Stimulated activated naive CD8-positive, alpha-beta T cell treated with anti-CD3 and anti-CD28 coated beads, Interleukin-15, Interleukin-2, amounts not matched to agents 100 ng/mL and 50 ng/mL, for 24 hours (primary cell): Measurements from ENCODE around the gene AHRR.
A peak's percentile ranks its signal among the peaks of the same experiment; 100 is the strongest.

Source experiments
- H3K27ac Mint-ChIP-seq: one replicate; pipeline ENCODE4 v1.8.0; 2021; ENCODE audit warnings: mild to moderate bottlenecking, mixed read lengths
- H3K27me3 Mint-ChIP-seq: one replicate; pipeline ENCODE4 v1.8.0; 2021; ENCODE audit warnings: mixed read lengths
- H3K36me3 Mint-ChIP-seq: one replicate; pipeline ENCODE4 v1.8.0; 2021; ENCODE audit warnings: low read depth, mixed read lengths
- H3K4me1 Mint-ChIP-seq: one replicate; pipeline ENCODE4 v1.8.0; 2021; ENCODE audit warnings: low read depth, mixed read lengths
- H3K4me3 Mint-ChIP-seq: one replicate; pipeline ENCODE4 v1.8.0; 2021; ENCODE audit warnings: mild to moderate bottlenecking, mixed read lengths
- H3K9me3 Mint-ChIP-seq: one replicate; pipeline ENCODE4 v1.8.0; 2021; ENCODE audit warnings: mixed read lengths

The AHRR gene

GRCh38 chr5:448061-448765 is 126.7 kb downstream of the AHRR start:
- Mint-ChIP-seq H3K9me3 (peaks cover 19% of the 10 kb centered on the region), H3K4me3 (no peak overlapping the region), H3K36me3 (peaks cover 75% of the 10 kb centered on the region), H3K27ac (no peak overlapping the region), H3K27me3 (no peaks in the 10 kb centered on the region), H3K4me1 (peaks cover 48% of the 10 kb centered on the region)

DNA sequence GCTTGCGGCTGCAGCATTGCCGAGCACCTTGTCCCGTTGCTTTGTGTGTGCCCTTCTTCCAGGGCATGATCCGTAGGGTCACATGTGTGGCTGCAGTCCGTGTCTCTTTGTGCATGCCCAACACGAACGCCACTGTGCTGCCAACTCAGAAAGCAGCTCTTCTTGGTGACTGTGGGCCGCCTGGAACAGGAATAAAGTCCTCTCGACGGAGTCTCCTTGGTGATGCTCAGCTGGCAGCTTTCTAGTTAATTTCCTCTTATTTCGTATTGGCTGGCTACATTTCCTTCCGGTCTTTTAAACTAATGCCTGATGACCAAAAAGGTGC is 127.2 kb downstream of the AHRR start:
- H3K4me1 Mint-ChIP-seq: peaks cover 49% of the 10 kb centered on the region
- no peak overlapping the region for H3K27ac Mint-ChIP-seq
- peaks cover 80% of the 10 kb centered on the region for H3K36me3 Mint-ChIP-seq
- H3K27me3 Mint-ChIP-seq: no peaks in the 10 kb centered on the region
- H3K9me3 Mint-ChIP-seq: peaks cover 19% of the 10 kb centered on the region
- no peak overlapping the region for H3K4me3 Mint-ChIP-seq

DNA sequence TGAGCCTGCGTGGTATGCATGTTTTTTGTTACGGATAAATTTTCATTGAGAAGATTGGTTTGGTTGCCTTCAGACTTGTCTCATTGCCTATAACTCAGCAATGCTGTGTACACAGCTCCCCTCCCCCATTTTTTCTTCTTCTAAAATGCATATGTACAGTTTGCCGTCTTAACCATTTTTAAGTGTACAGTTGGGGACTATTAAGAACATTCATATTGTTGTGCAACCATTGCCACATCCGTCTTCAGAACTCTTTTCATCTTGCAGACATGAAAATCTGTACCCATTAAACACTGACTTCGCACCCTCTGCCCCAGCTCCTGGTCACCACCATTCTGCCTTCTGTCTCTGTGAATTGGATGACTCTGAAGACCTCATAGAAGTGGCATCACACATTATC is 127.6 kb downstream of the AHRR start:
- Mint-ChIP-seq H3K4me1 (peaks cover 51% of the 10 kb centered on the region), H3K27ac (no peak overlapping the region), H3K9me3 (peaks cover 19% of the 10 kb centered on the region), H3K27me3 (no peaks in the 10 kb centered on the region), H3K4me3 (no peak overlapping the region), H3K36me3 (peaks cover 84% of the 10 kb centered on the region)

DNA sequence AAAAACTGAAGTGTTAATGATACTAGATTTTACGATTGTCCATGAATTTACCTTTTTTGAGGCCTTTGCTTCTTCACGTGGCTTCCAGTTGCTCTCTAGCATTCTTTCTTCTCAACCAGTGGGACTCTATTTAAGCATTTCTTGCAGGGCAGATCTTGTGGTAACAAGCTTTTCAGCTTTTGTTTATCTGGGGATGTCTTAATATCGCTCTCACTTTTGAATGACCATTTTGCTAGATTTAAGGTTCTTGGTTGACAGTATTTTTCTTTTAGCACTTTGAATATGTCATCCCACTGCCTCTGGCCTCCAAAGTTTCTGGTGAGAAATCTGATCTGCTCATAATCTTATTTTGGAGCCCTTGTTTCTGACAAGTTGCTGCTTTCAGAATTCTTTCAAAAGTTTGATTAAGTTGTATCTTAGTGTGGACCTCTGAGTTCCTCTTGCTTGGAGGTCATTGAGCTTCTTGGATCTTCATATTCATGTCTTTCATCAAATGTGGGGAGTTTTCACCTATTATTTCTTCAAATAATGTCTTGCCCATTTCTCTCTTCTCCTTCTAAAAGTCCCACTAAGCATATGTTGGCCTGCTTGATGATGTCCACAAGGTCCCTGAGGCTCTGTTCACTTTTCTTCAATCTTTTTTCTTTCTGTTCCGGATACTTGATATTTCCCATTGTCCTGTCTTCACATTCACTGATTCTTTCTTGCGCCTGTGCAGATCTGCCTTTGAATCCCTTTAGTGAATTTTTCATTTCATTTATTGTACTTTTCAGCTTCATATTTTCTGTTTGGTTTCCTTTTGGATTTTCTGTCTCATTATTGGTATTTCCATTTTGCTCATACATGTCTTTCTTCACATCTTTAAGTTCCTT is 130.3 kb downstream of the AHRR start:
- H3K4me3 Mint-ChIP-seq: no peak overlapping the region
- H3K4me1 Mint-ChIP-seq: peaks cover 44% of the 10 kb centered on the region
- peaks cover 83% of the 10 kb centered on the region for H3K36me3 Mint-ChIP-seq
- no peaks in the 10 kb centered on the region for H3K27me3 Mint-ChIP-seq
- peaks cover 19% of the 10 kb centered on the region for H3K9me3 Mint-ChIP-seq
- peak overlapping the region; percentile 12 for H3K27ac Mint-ChIP-seq

DNA sequence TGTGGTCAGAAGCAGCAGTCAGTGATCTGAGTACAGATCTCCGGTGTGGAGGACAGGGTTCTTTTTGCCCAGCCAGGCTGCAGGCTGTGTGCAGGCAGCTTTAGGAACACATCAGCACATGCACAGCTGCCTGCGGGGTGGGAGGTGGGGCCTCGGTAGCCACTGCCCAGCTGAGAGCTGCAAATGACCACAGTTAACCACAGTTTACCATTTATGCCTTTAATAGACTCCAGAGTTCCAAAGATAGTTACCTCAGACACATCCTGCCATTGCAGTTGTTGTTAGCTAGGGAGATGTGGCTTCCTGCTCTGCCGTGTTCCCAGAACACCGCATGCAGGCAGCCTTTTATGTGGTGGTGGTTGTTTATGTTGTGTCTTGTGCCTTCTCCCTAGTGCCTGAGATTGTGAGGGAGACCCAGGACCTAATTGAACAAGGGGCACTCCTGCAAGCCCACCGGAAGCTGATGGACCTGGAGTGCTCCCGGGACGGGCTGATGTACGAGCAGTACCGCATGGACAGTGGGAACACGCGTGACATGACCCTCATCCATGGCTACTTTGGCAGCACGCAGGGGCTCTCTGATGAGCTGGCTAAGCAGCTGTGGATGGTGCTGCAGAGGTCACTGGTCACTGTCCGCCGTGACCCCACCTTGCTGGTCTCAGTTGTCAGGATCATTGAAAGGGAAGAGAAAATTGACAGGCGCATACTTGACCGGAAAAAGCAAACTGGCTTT is 131.6 kb downstream of the AHRR start:
- Mint-ChIP-seq H3K27me3 (no peaks in the 10 kb centered on the region), H3K9me3 (peaks cover 19% of the 10 kb centered on the region), H3K27ac (peak overlapping the region; percentile 53), H3K36me3 (peaks cover 80% of the 10 kb centered on the region), H3K4me3 (no peak overlapping the region), H3K4me1 (peaks cover 44% of the 10 kb centered on the region)

DNA sequence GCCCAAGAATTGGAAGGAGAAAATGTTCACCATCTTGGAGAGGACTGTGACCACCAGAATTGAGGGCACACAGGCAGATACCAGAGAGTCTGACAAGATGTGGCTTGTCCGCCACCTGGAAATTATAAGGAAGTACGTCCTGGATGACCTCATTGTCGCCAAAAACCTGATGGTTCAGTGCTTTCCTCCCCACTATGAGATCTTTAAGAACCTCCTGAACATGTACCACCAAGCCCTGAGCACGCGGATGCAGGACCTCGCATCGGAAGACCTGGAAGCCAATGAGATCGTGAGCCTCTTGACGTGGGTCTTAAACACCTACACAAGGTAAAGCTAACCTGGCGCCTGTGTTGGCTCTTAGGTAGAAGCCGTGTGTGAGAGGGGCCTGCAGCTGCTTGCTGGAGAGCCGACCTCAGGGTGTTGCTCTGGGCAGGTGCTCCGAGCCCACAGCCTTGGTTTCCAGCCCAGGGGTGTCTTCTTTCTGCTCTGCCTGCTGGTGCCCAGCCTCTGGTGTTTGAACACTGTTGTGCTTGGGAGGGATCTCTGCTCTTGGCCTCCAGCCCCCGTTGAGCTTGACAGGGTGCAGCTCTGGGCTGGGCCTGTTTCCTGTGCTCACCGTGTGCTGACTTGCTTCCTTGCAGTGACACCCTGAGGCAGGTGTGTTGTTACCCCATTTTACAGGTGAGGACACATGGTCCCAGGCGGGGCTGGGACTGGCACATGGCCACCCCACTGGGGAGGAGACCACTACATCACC is 132.4 kb downstream of the AHRR start:
- Mint-ChIP-seq H3K36me3 (peaks cover 80% of the 10 kb centered on the region), H3K27me3 (no peaks in the 10 kb centered on the region), H3K4me1 (peaks cover 46% of the 10 kb centered on the region), H3K27ac (peak overlapping the region; percentile 54), H3K4me3 (no peak overlapping the region), H3K9me3 (peaks cover 19% of the 10 kb centered on the region)

DNA sequence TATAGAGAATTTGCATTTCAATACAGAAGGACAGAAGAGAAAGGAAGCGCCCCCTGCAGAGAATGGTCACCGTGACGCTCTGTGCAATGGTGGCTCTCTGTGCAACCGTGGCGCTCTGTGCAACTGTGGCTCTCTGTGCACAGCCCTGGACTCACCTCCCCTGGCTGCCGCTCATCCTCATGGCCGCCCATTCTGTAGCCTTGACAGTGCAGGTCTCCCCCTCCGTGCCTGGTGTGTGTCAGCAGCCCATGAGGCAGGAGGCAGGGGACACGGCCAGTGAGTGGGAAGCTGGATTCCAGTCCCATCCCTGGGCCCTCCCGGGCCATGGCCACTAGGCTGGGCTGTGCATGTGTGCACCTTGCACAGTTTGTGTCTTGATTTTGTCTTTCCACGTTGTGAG is 133.4 kb downstream of the AHRR start:
- H3K4me1 Mint-ChIP-seq: peaks cover 56% of the 10 kb centered on the region
- H3K9me3 Mint-ChIP-seq: peaks cover 19% of the 10 kb centered on the region
- peaks cover 80% of the 10 kb centered on the region for H3K36me3 Mint-ChIP-seq
- no peak overlapping the region for H3K4me3 Mint-ChIP-seq
- no peaks in the 10 kb centered on the region for H3K27me3 Mint-ChIP-seq
- peak overlapping the region; percentile 28 for H3K27ac Mint-ChIP-seq

- peaks cover 14% of the 10 kb centered on the region for H3K9me3 Mint-ChIP-seq
- H3K4me3 Mint-ChIP-seq: no peak overlapping the region
- peaks cover 65% of the 10 kb centered on the region for H3K4me1 Mint-ChIP-seq
- H3K36me3 Mint-ChIP-seq: peaks cover 79% of the 10 kb centered on the region
- H3K27ac Mint-ChIP-seq: no peak overlapping the region
- H3K27me3 Mint-ChIP-seq: no peaks in the 10 kb centered on the region
Observed at GRCh38 chr5:455806-456205, 134.3 kb downstream of the AHRR start.

DNA sequence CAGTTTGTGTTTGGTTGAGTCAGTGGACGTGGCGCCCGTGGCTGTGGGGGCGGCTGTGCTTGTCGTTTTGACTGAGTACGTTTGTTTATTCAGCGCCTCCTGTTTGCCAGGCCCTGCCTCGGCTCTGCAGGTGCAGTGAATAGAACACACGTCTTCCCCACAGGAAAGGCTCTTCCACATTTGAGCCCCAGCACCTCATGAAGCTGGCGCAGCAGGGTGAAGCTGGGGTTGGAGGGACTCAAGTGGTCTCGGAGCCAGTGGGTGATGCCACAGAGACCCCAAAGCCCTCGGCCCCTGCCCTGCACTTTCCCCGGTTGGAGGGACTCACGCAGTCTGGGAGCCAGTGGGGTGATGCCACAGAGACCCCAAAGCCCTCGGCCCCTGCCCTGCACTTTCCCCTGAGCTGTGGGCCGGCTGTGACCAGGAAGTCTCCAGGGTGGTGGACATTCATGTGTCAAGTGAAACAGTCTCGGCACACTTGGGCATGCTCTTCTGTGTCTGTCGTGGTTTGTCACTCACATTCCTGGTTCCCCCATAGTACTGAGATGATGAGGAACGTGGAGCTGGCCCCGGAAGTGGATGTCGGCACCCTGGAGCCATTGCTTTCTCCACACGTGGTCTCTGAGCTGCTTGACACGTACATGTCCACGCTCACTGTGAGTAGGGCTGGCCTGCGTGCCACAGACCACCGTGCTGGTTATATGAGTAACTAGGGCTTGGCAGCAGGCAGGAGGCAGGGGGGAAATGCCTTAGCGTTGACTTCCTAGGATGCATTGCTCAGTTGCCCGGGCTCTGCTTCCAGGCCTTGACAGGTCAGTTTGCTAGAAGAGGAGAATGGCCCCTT is 135.1 kb downstream of the AHRR start:
- Mint-ChIP-seq H3K27me3 (no peaks in the 10 kb centered on the region), H3K4me3 (no peak overlapping the region), H3K4me1 (peaks cover 67% of the 10 kb centered on the region), H3K9me3 (peaks cover 11% of the 10 kb centered on the region), H3K36me3 (peaks cover 75% of the 10 kb centered on the region), H3K27ac (no peak overlapping the region)

DNA sequence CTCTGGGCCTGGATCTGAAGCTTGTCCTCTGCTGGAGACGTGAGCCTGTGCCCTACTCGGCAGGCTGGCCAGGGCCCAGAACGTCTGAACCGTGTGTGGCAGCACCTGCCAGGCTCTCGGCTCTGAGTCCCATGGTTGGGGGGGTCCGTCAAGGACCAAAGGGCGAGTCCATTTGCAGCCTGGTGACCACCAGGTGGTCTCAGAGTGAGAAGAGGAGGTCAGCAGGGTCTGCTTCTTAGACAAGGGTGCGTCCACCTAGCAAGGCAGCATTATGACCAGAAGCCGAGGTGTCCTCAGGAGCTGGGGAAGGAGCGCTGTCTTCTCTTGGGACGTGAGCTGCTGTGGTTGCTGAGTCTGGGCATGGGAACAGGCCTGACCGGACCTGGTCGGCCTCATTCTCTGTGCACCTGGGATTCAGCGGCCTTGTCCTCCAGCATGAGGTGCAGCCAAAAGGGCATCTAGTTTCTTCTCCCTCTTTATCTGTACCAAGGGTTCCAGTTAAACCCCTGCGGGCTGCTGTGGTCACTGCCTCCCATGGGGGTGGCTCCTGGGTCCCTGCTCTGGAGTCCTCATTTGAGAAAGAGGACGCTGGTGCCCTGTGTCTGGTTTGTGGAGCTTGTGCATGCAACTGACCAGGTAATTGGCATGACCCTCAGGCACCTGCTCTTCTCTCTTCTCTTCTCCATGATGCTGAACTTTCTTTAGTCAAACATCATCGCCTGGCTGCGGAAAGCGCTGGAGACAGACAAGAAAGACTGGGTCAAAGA is 135.9 kb downstream of the AHRR start:
- Mint-ChIP-seq H3K27me3 (no peaks in the 10 kb centered on the region), H3K36me3 (peaks cover 75% of the 10 kb centered on the region), H3K4me3 (no peak overlapping the region), H3K9me3 (peaks cover 3% of the 10 kb centered on the region), H3K27ac (no peak overlapping the region), H3K4me1 (peaks cover 72% of the 10 kb centered on the region)

DNA sequence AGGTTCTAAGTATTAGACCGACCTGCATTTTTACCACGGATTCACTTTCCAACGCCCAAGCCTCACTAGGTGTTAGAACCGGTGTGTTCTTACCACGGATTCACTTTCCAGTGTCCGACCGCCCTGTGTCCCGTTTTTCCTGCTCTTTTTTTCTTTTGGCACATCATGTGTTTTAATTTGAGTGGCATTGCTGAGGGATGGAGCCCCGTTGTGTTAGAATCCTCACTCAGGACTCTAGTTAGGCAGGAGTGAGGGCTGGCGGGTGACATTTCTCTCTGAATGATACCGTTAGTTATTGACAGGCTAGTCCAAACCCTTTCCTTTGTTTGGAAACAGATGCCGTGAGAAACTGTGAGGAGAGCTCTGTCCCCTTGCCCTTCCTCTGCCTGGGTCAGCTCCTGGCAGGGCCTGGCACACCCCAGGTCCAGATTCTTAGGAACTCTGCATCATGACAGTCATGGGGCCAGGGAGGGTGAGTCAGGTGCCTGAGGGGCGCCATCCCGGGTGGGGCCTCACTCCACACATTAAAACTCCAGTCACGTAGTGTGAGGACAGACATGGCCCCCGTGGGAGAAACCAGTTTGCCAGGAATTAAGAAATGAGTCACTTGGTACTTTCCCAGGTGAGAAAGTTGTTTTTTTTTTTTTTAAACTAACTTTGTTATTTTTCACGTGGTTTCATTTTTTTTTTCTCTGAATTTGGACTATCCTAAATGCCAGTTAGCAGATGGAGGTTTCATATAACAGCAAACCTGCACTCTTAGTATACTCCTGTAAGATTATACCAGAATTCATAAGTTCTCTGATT is 137.2 kb downstream of the AHRR start:
- Mint-ChIP-seq H3K4me3 (peak overlapping the region; percentile 69), H3K4me1 (peaks cover 72% of the 10 kb centered on the region), H3K27ac (peak overlapping the region; percentile 89), H3K36me3 (peaks cover 75% of the 10 kb centered on the region), H3K27me3 (no peaks in the 10 kb centered on the region), H3K9me3 (no peaks in the 10 kb centered on the region)

GRCh38 chr5:459562-460272 is 138.2 kb downstream of the AHRR start:
- H3K9me3 Mint-ChIP-seq: no peaks in the 10 kb centered on the region
- peak overlapping the region; percentile 69 for H3K4me3 Mint-ChIP-seq
- no peaks in the 10 kb centered on the region for H3K27me3 Mint-ChIP-seq
- peaks cover 71% of the 10 kb centered on the region for H3K4me1 Mint-ChIP-seq
- peak overlapping the region; percentile 89 for H3K27ac Mint-ChIP-seq
- H3K36me3 Mint-ChIP-seq: peaks cover 72% of the 10 kb centered on the region
